HepG2 (cell line): Measurements from ENCODE around the gene HCFC1. TPM values are rescaled to one million over a fixed set of nuclear protein-coding genes. Genes with fewer than 3 reads are reported as not detected.

Experiments
- AKAP8 ChIP-seq: sonication (generic); formaldehyde crosslinking; IDR thresholded peaks from 2 replicates; pipeline ENCODE4 v1.5.1; 2020; ENCODE audit warnings: mild to moderate bottlenecking, missing genetic modification reagents
- CBX2 ChIP-seq, 2 experiments: fragments of 200-600 bp in 1 of 2; sonication (generic); formaldehyde crosslinking in 1 of 2; IDR thresholded peaks; 2 replicates each; pipeline versions ENCODE4 v1.7.0 to v1.8.1; 2018 to 2022; ENCODE audit warnings: low read depth in 2 of 2, low read length in 1 of 2, mild to moderate bottlenecking in 1 of 2, missing genetic modification reagents in 1 of 2
- CCAR2 ChIP-seq: fragments of 200-400 bp; formaldehyde crosslinking; optimal IDR thresholded peaks from 2 replicates; pipeline ENCODE3; 2018; ENCODE audit warnings: low read depth, mild to moderate bottlenecking, low read length, moderate library complexity
- CTCF ChIP-seq: sonication (generic); formaldehyde crosslinking; IDR thresholded peaks from 2 replicates; pipeline ENCODE4 v1.5.0; 2020; ENCODE audit warnings: mild to moderate bottlenecking, missing genetic modification reagents, moderate library complexity
- FOSL2 ChIP-seq: sonication (generic); formaldehyde crosslinking; IDR thresholded peaks from 2 replicates; pipeline ENCODE4 v1.4.0; 2020; ENCODE audit warnings: missing genetic modification reagents
- HIVEP1 ChIP-seq: sonication (generic); formaldehyde crosslinking; IDR thresholded peaks from 2 replicates; pipeline ENCODE4 v1.4.0; 2020; ENCODE audit warnings: mild to moderate bottlenecking, missing genetic modification reagents
- LRRFIP1 ChIP-seq: sonication (generic); formaldehyde crosslinking; conservative IDR thresholded peaks from 2 replicates; pipeline ENCODE4 v1.4.0; 2020; ENCODE audit warnings: missing genetic modification reagents
- MZF1 ChIP-seq: sonication (generic); formaldehyde crosslinking; IDR thresholded peaks from 2 replicates; pipeline ENCODE4 v1.8.1; 2023; ENCODE audit warnings: mild to moderate bottlenecking, missing genetic modification reagents, borderline replicate concordance
- NAIF1 ChIP-seq: sonication (generic); formaldehyde crosslinking; IDR thresholded peaks from 2 replicates; pipeline ENCODE4 v1.5.0; 2020; ENCODE audit warnings: mild to moderate bottlenecking, missing genetic modification reagents, borderline replicate concordance
- NFKB2 ChIP-seq: sonication (generic); formaldehyde crosslinking; IDR thresholded peaks from 2 replicates; pipeline ENCODE4 v1.4.0; 2020; ENCODE audit warnings: missing genetic modification reagents, borderline replicate concordance
- ONECUT2 ChIP-seq: sonication (generic); formaldehyde crosslinking; IDR thresholded peaks from 2 replicates; pipeline ENCODE4 v1.4.0; 2020; ENCODE audit warnings: missing genetic modification reagents
- POLR2A ChIP-seq, 2 experiments: IDR thresholded peaks; 2 replicates each; pipeline ENCODE4 v1.6.1; 2011; ENCODE audit warnings: low read depth in 2 of 2, low read length in 2 of 2, mild to moderate bottlenecking in 1 of 2, moderate library complexity in 1 of 2; ENCODE audit not compliant: insufficient read depth in 1 of 2
- RFXAP ChIP-seq: sonication (generic); formaldehyde crosslinking; IDR thresholded peaks from 2 replicates; pipeline ENCODE4 v1.4.0; 2020; ENCODE audit warnings: missing genetic modification reagents, borderline replicate concordance
- ZC3H13 ChIP-seq: sonication (generic); formaldehyde crosslinking; IDR thresholded peaks from 2 replicates; pipeline ENCODE4 v1.8.1; 2023; ENCODE audit warnings: mild to moderate bottlenecking, missing genetic modification reagents, moderate library complexity
- ZNF142 ChIP-seq: sonication (generic); formaldehyde crosslinking; IDR thresholded peaks from 2 replicates; pipeline ENCODE4 v1.4.0; 2020; ENCODE audit warnings: missing genetic modification reagents
- ZNF225 ChIP-seq: sonication (generic); formaldehyde crosslinking; IDR thresholded peaks from 2 replicates; pipeline ENCODE4 v1.4.0; 2020; ENCODE audit warnings: mild to moderate bottlenecking, missing genetic modification reagents
- ZNF317 ChIP-seq: sonication (generic); formaldehyde crosslinking; IDR thresholded peaks from 2 replicates; pipeline ENCODE4 v1.5.0; 2020; ENCODE audit warnings: mild to moderate bottlenecking, missing genetic modification reagents
- ZNF414 ChIP-seq: sonication (generic); formaldehyde crosslinking; IDR thresholded peaks from 2 replicates; pipeline ENCODE4 v1.5.0; 2020; ENCODE audit warnings: missing genetic modification reagents
- polyA plus RNA-seq, 8 experiments: library from polyadenylated mRNA; depleted of rRNA in 3 of 8; stranded (reverse) in 7 of 8; unstranded in 1 of 8; fragments of >200 nt; fragmentation: Illumina TruSeq in 4 of 8; extraction: Trizol in 4 of 8; gene quantifications; 2 replicates each; pipeline versions ENCODE4 v1.2.1 to v1.2.3, GENCODE V29; 2011 to 2016; ENCODE audit warnings: low read depth in 4 of 8, missing spikeins in 1 of 8, mixed read lengths in 1 of 8; ENCODE audit not compliant: insufficient read depth in 1 of 8
- total RNA-seq, 5 experiments: library from RNA; depleted of rRNA; stranded (reverse); fragments of >200 nt; fragmentation: Illumina TruSeq; extraction: Trizol; gene quantifications; 2 replicates each; pipeline ENCODE4 v1.2.3, GENCODE V29; 2016; ENCODE audit warnings: low read depth in 1 of 5

Gene HCFC1
- total and polyA plus RNA-seq, 2 of the 13 experiments (the other 11 are each of a cell fraction or from before 2014, with no cell fraction given), result 5.8 to 17.8 TPM

- no peak for TF ChIP-seq ZNF142 (CRISPR knock-in tag)
- no peak for TF ChIP-seq ZNF317 (CRISPR knock-in tag)
- TF ChIP-seq CTCF (CRISPR knock-in tag), result peak; percentile 2; the same call in 1 of the 2 replicates
- TF ChIP-seq ZNF414 (CRISPR knock-in tag), result no peak
- no peak for TF ChIP-seq NFKB2 (CRISPR knock-in tag)
- TF ChIP-seq LRRFIP1 (CRISPR knock-in tag), result no peak
- TF ChIP-seq NAIF1, result 0 out of 2 replicates have a peak, but pooled peaks have one; percentile 51
- no peak for TF ChIP-seq FOSL2 (CRISPR knock-in tag)
- peak in 1 of 2 experiments; percentile 48; a peak in 2 of 4 replicates for TF ChIP-seq POLR2A (IDR thresholded peaks at IDR 0.05; ENCODE audit: insufficient read depth in 1 of 2, low read depth in 2 of 2, low read length in 2 of 2)
- TF ChIP-seq ONECUT2 (CRISPR knock-in tag), result no peak
- 0 out of 2 replicates have a peak, but pooled peaks have one; percentile 23 for TF ChIP-seq RFXAP (CRISPR knock-in tag)
- no peak for TF ChIP-seq HIVEP1 (CRISPR knock-in tag)
- TF ChIP-seq AKAP8 (CRISPR knock-in tag), result peak; percentile 23; the same call in 1 of the 2 replicates
- TF ChIP-seq MZF1, result no peak
- TF ChIP-seq CCAR2, result no peak
- no peak for TF ChIP-seq ZC3H13
- TF ChIP-seq ZNF225 (CRISPR knock-in tag), result no peak
- TF ChIP-seq CBX2 (IDR thresholded peaks at IDR 0.05; ENCODE audit: low read depth, low read length), result no peak
- TF ChIP-seq CBX2 (CRISPR knock-in tag; IDR thresholded peaks at IDR 0.05; ENCODE audit: low read depth), result no peak
These were observed 44.6 kb downstream of the HCFC1 start (continued) for GRCh38 chrX:153926858-153927671.
